ENCODE measurements around the gene DHX40. TPM values are rescaled to one million over a fixed set of nuclear protein-coding genes. Genes with fewer than 3 reads are reported as not detected.

The DHX40 gene
- polyA plus RNA-seq, 1 of the 3 experiments (the other 2 are of a cell fraction), result 33.8 TPM

DNA sequence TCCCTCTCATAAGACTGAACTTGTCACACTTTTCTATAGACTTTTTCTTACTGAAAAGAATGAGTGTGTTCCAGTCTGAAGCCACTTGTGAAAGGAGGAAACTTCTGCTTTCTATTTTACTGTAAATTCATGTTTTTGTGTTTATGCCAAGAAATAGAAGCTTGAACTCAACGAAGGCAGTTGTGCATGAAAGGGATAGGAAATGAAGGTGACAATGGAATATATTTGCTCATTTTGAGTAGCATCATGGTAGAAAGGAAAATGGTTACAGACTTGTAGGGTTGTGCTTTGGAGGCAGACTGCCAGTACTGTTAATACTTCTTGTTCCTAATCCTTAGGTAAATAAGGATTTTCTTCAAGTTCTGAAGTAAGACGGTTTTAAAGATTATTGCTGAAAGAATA is 62.4 kb downstream of the DHX40 start:
- Histone ChIP-seq H3K9me2 (no peaks in the 10 kb centered on the region), H3K36me3 (replicated peaks in 1 of 2; ENCODE audit: control insufficient read depth in 1 of 2, insufficient read depth in 2 of 2, low read length in 1 of 2) (peaks cover 17 to 71% of the 10 kb centered on the region in 2 experiments), H3K4me2 (no peak overlapping the region), H3K9ac (no peak overlapping the region), H3K9me3 (no peaks in the 10 kb centered on the region), H3K4me3 (ENCODE audit: low read depth in 2 of 2, low read length in 1 of 2) (no peak overlapping the region), H3F3A (replicated peaks; ENCODE audit: insufficient read depth) (no peaks in the 10 kb centered on the region), H2AFZ (ENCODE audit: low read depth) (no peak overlapping the region), H3K79me2 (ENCODE audit: insufficient read depth) (peaks cover 100% of the 10 kb centered on the region), H3K27me3 (ENCODE audit: insufficient read depth) (no peaks in the 10 kb centered on the region), H3K27ac (ENCODE audit: low read depth in 2 of 2, low read length in 1 of 2) (no peak overlapping the region), H4K20me1 (ENCODE audit: insufficient read depth) (peaks cover 100% of the 10 kb centered on the region), H3K4me1 (ENCODE audit: control insufficient read depth in 1 of 2, insufficient read depth in 2 of 2, low read depth in 1 of 2, low read length in 1 of 2) (peaks cover 5 to 7% of the 10 kb centered on the region in 2 experiments; a peak in 2 of 4 replicates)
- POLR2A ChIA-PET, result no interaction called here
- CTCF ChIA-PET, result no interaction called here
- no peak for TF ChIP-seq TCF12 (IDR thresholded peaks at IDR 0.05)
- TF ChIP-seq FOXM1 (IDR thresholded peaks at IDR 0.05; ENCODE audit: low read depth), result no peak
- no peak for TF ChIP-seq RAD21 (IDR thresholded peaks at IDR 0.05; ENCODE audit: low read length)
- TF ChIP-seq EP300 (IDR thresholded peaks at IDR 0.05; ENCODE audit: borderline replicate concordance in 1 of 2, low read depth in 1 of 2, low read length in 1 of 2), result no peak
- DNase-seq, result no peak
- WGBS (ENCODE audit: low lambda C conversion rate), result 74% methylated on average over 2 of the region's 2 CpGs

- ChIA-PET POLR2A (no interaction called here), CTCF (no interaction called here)
- Histone ChIP-seq H3K4me3 (ENCODE audit: low read depth in 2 of 2, low read length in 1 of 2) (no peak overlapping the region), H3K27ac (ENCODE audit: low read depth in 2 of 2, low read length in 1 of 2) (no peak overlapping the region), H3K9me3 (no peaks in the 10 kb centered on the region), H3K4me1 (ENCODE audit: control insufficient read depth in 1 of 2, insufficient read depth in 2 of 2, low read depth in 1 of 2, low read length in 1 of 2) (peaks cover 0 to 4% of the 10 kb centered on the region in 2 experiments), H3K9ac (no peak overlapping the region), H3K36me3 (replicated peaks in 1 of 2; ENCODE audit: control insufficient read depth in 1 of 2, insufficient read depth in 2 of 2, low read length in 1 of 2) (peaks cover 12 to 66% of the 10 kb centered on the region in 2 experiments), H3F3A (replicated peaks; ENCODE audit: insufficient read depth) (peaks cover 3% of the 10 kb centered on the region), H3K4me2 (no peak overlapping the region), H3K9me2 (no peaks in the 10 kb centered on the region), H4K20me1 (ENCODE audit: insufficient read depth) (peaks cover 100% of the 10 kb centered on the region), H2AFZ (ENCODE audit: low read depth) (no peak overlapping the region), H3K79me2 (ENCODE audit: insufficient read depth) (peaks cover 100% of the 10 kb centered on the region), H3K27me3 (ENCODE audit: insufficient read depth) (no peaks in the 10 kb centered on the region)
- TF ChIP-seq POLR2AphosphoS5 (IDR thresholded peaks at IDR 0.05; ENCODE audit: low read depth, low read length), result no peak
- no peak for TF ChIP-seq FOXJ3 (CRISPR knock-in tag; IDR thresholded peaks at IDR 0.05)
- no peak for TF ChIP-seq RCOR1 (IDR thresholded peaks at IDR 0.05; ENCODE audit: low read length)
- TF ChIP-seq MXI1 (IDR thresholded peaks at IDR 0.05; ENCODE audit: low read depth, low read length), result no peak
- no peak for TF ChIP-seq FOSL2 (IDR thresholded peaks at IDR 0.05; ENCODE audit: borderline replicate concordance, low read depth)
- no peak for TF ChIP-seq NFIC (IDR thresholded peaks at IDR 0.05; ENCODE audit: borderline replicate concordance)
- no peak for TF ChIP-seq SMC3 (IDR thresholded peaks at IDR 0.05; ENCODE audit: low read depth, low read length)
- DNase-seq, result no peak
- 96% methylated on average over 3 of the region's 3 CpGs for WGBS (ENCODE audit: low lambda C conversion rate)
These were observed 63.8 kb downstream of the DHX40 start for GRCh38 chr17:59629174-59629573.

DNA sequence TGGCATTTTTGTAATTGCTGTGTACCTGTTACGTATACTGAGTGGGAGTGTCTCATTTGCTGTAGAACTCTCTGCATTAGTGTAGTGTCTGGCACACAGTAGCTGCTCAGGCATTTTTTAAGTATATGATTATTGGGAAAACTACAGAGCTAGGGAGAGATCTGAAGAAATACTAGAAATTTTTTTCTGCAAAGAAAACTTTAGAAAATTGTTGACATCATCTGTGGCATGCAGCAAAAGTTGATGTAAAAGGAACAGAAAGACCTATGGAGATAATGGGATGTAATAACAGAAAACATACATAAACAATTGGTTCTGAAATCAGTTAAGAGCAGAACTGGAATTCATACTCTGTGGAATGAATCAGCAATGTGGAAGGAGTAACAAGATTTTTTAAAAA is 65.9 kb downstream of the DHX40 start:
- peaks cover 3 to 18% of the 10 kb centered on the region in 2 experiments for H3K4me1 ChIP-seq (ENCODE audit: control insufficient read depth in 1 of 2, insufficient read depth in 2 of 2, low read depth in 1 of 2, low read length in 1 of 2)
- peaks cover 100% of the 10 kb centered on the region for H4K20me1 ChIP-seq (ENCODE audit: insufficient read depth)
- H3K4me2 ChIP-seq, result no peak overlapping the region
- no peak for DNase-seq
- H3K27ac ChIP-seq (ENCODE audit: low read depth in 2 of 2, low read length in 1 of 2), result no peak overlapping the region
- no peaks in the 10 kb centered on the region for H3K27me3 ChIP-seq (ENCODE audit: insufficient read depth)
- ChIA-PET POLR2A (no interaction called here), CTCF (no interaction called here)
- H3K9me3 ChIP-seq, result no peaks in the 10 kb centered on the region
- H3K79me2 ChIP-seq (ENCODE audit: insufficient read depth), result peaks cover 100% of the 10 kb centered on the region
- peaks cover 7% of the 10 kb centered on the region for H3F3A ChIP-seq (replicated peaks; ENCODE audit: insufficient read depth)
- no peak overlapping the region for H2AFZ ChIP-seq (ENCODE audit: low read depth)
- no peak overlapping the region for H3K4me3 ChIP-seq (ENCODE audit: low read depth in 2 of 2, low read length in 1 of 2)
- peaks cover 8 to 57% of the 10 kb centered on the region in 2 experiments for H3K36me3 ChIP-seq (replicated peaks in 1 of 2; ENCODE audit: control insufficient read depth in 1 of 2, insufficient read depth in 2 of 2, low read length in 1 of 2)
- H3K9ac ChIP-seq, result no peak overlapping the region
- H3K9me2 ChIP-seq, result no peaks in the 10 kb centered on the region
- WGBS (ENCODE audit: low lambda C conversion rate), result 97% methylated on average over 1 of the region's 1 CpG
- TF ChIP-seq YY1 (IDR thresholded peaks at IDR 0.05; ENCODE audit: low read depth) (no peak), MEF2A (IDR thresholded peaks at IDR 0.05; ENCODE audit: borderline replicate concordance, low read depth) (no peak), EZH2phosphoT487 (IDR thresholded peaks at IDR 0.05; ENCODE audit: borderline replicate concordance, low read depth) (no peak), REST (IDR thresholded peaks at IDR 0.05; ENCODE audit: low read depth, low read length) (no peak), FOXJ3 (CRISPR knock-in tag; IDR thresholded peaks at IDR 0.05) (no peak), RAD21 (IDR thresholded peaks at IDR 0.05; ENCODE audit: low read length) (no peak), GABPA (IDR thresholded peaks at IDR 0.05; ENCODE audit: low read depth) (no peak), EP300 (IDR thresholded peaks at IDR 0.05; ENCODE audit: borderline replicate concordance in 1 of 2, low read depth in 1 of 2, low read length in 1 of 2) (no peak), SIN3A (IDR thresholded peaks at IDR 0.05; ENCODE audit: borderline replicate concordance, low read depth, low read length) (no peak), IRF3 (IDR thresholded peaks at IDR 0.05; ENCODE audit: low read depth, low read length) (no peak), TCF12 (IDR thresholded peaks at IDR 0.05) (no peak), NRF1 (IDR thresholded peaks at IDR 0.05; ENCODE audit: low read depth, low read length) (no peak), FOXM1 (IDR thresholded peaks at IDR 0.05; ENCODE audit: low read depth) (no peak), SMC3 (IDR thresholded peaks at IDR 0.05; ENCODE audit: low read depth, low read length) (no peak)

Measured in SK-N-SH (cell line).